HG03175 (cell line): ENCODE data around the gene CLN3.
"Not testable (repeated sequence)": the region's sequence is repeated elsewhere in the genome, so short reads cannot be mapped to it uniquely, and the experiment has no call there.

Source experiments
- ATAC-seq: cut with Tn5 transposase; IDR thresholded peaks from one replicate; pipeline ENCODE4 v1.9.1; 2021; ENCODE audit warnings: mild to moderate bottlenecking, moderate library complexity; ENCODE audit not compliant: unreplicated experiment

CLN3 gene

GRCh38 chr16:28514246-28514645, 22.4 kb upstream of the CLN3 start:
- no peak for ATAC-seq

- no peak for ATAC-seq
Measured at GRCh38 chr16:28513484-28514181, 21.8 kb upstream of the CLN3 start.

- ATAC-seq: no peak
Measured at GRCh38 chr16:28511801-28512789, 20.2 kb upstream of the CLN3 start.

GRCh38 chr16:28511031-28511430, 19.2 kb upstream of the CLN3 start:
- ATAC-seq: no peak

GRCh38 chr16:28505489-28506137, 13.7 kb upstream of the CLN3 start:
- ATAC-seq: no peak

GRCh38 chr16:28504707-28505404, 13.0 kb upstream of the CLN3 start:
- no peak for ATAC-seq

DNA sequence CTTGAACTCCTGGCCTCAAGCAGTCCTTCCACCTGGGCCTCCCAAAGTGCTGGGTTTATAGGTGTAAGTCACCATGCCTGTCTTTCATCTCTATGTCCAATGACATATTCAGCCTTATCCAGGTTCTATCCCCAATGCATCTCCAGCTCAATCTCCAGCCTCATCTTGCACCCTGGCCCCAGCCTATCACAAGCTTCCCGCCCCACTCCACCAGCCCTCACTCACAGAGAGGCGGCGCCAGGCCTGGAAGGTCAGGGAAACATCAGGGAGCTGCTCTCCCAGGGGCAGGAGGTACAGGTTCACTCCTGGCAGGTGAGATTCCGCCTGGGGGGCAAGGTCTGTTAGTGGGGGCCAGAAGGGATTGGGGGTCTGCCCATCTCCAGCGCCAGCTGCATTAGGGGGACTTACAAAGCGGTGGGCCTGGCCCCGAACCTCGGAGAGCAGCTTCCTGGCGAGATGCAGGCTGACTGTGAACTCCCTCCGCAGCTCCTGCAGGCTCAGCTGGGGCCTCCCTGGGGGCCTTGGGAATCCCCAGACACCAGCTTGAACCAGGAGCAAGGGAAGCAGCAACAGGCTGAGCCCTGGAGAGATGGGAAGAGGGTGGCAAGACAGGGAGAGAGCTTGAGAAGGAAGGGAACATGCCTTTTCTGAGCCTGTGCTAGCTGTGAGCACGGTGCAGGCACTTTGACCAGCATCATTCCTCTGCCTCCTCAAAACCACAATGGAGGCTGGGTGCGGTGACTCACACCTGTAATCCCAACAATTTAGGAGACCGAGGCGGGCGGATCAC, 11.8 kb upstream of the CLN3 start:
- no peak for ATAC-seq

GRCh38 chr16:28502290-28502689, 10.4 kb upstream of the CLN3 start:
- ATAC-seq: no peak

DNA sequence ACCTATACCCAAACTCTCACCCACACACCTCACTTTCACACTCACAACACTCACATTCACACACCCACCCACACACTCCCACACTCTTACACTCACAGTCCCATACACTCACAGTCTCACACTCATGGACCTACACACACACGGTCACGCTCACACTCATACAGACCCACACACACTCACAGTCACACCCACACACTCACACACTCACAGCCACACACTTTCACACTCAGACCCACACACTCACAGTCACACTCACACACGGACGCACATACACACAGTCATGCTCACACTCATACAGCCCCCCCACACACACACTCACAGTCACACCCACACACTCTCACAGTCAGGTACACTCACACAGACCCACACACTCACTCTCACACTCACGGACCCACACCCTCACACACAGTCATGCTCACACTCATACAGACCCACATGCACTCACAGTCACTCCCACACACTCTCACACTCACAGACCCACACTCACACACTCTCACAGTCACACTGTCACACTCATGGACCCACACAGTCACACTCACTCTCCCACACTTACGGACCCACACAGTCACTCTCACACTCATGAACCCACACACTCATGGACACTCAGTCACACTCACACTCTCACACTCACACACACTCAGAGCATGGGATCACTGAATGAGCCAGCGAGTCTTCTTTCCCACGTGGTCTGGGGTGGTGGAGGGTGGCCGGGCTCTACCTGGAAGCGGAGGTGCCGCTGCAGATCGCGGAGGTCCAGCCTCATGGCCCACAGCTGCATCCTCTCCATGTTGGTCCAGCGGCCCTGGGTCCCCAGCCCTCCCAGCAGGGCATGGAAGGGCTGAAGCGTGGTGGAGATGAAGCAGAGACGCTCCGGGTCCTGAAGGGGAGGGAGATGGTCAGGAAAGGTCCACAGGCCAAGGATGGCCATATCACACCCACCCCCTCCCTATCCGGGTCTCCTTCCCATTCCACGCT, 9.7 kb upstream of the CLN3 start:
- no peak for ATAC-seq

DNA sequence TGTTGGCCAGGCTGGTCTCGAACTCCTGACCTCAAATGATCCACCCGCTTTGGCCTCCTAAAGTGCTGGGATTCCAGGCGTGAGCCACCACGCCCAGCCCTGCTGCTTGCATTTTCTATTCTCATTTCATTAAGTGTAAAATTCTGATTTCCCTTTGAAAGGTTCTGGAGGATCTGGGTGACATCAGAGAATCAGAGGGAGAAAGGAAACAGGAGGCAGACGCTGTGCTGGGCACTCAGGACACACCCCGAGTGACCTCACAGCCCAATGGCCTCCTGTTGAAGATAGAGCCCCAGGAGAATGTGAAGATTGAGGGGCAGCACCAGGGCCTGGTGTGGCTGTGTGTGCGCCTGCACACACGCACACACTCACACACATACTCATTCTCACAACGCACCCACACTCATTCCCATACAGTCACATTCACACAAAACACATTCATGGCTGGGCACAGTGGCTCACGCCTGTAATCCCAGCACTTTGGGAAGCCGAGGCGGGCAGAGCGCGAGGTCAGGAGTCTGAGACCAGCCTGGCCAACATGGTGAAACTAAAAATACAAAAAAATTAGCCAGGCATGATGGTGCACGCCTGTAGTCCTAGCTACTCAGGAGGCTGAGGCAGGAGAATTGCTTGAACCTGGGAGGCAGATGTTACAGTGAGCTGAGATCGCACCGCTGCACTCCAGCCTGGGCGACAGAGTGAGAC, 8.8 kb upstream of the CLN3 start:
- not testable (repeated sequence) for ATAC-seq

GRCh38 chr16:28499854-28500253, 8.0 kb upstream of the CLN3 start:
- no peak for ATAC-seq

- no peak for ATAC-seq
Measured at GRCh38 chr16:28498666-28499381, 7.0 kb upstream of the CLN3 start.

DNA sequence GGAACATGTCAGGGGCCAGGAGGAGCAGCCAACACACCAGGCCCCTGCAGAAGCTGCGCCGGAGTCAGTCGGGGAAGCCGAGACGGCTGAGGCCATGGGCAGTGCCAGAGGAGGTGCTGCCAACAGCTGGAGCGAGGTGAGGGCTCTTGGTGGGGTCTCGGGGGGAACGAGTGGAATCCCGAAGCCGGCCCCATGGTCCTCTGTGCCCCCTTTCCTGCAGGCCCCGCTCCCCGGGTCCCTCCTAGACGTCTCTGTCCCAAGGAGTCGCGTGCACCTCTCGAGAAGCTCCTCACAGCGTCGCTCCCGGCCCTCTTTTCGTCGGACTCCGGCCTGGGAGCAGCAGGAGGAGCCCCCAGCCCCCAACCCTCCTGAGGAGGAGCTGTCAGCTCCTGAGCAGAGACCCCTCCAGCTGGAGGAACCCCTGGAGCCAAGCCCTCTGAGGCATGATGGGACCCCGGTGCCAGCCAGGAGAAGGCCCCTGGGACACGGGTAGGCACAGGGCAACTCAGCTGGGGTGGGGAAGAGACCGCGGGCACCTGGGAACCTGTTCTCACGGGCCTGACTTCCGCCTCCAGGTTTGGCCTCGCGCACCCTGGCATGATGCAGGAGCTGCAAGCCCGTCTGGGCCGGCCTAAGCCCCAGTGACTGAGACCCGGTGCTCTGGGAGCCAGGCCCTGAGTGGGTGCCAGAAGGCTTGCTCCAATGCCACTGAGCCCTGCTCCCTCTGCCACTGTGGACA, 6.2 kb upstream of the CLN3 start:
- no peak for ATAC-seq

DNA sequence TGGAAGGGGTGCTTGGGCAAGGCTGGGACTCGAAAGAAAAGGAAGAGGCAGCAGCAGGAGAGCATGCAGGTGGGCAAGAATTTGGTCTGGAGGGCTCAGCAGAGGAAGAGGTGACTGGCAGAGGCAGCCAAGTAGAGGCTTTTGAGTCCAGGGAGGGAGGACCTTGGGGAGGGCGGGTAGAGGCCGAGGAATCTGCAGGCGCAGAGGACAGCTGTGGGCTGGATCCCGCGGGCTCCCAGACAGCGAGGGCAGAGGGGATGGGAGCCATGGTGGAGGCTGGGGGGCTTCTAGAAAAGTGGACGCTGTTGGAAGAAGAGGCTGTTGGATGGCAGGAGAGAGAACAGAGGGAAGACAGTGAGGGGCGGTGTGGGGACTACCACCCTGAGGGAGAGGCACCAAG, 5.5 kb upstream of the CLN3 start:
- no peak for ATAC-seq

- ATAC-seq: no peak
Measured at GRCh38 chr16:28496844-28497243, 5.0 kb upstream of the CLN3 start.

GRCh38 chr16:28495795-28496749, 4.2 kb upstream of the CLN3 start:
- ATAC-seq: no peak
